Measurements from ENCODE around the gene NRSN2.

DNA sequence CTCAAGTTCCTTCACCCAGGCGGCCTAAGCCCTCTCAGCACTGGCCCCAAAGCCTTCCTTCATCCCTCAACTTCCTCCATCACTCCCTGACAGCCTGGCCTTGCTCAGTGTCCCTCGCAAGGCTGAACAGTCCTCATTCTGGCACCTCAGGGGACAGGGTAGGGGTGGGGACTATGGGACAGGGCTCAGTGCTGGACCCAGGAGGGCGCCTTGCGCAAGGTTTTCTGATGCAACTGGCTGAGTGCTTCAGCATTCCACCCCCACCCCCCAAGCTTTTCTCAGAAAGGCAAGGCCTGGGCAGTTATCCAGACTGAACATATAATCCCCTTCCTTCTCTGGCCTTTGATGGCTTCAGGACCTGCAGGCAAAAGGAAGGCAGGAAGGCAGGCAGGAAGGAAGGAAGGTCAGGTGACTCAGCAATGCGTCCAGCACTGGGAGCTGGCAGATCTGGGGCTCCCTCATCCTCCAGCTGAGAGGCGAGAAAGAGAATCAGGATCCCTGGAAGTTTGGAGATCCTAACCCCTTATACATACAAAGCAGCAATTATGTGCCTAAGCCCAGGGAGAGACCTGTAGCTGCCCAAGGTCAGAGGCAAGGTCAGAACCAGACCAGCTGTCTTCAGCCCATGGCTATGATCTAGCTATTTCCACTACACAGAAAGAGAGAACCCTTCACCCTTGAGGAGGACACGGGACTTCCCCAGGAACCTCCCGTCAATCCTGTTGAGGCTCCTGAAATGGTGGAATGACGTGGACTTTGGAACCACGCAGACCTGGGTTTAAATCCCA is 25.0 kb downstream of the NRSN2 start:
- no peak for TF ChIP-seq POLR2A (IDR thresholded peaks at IDR 0.05)
- TF ChIP-seq, protein P1, sequence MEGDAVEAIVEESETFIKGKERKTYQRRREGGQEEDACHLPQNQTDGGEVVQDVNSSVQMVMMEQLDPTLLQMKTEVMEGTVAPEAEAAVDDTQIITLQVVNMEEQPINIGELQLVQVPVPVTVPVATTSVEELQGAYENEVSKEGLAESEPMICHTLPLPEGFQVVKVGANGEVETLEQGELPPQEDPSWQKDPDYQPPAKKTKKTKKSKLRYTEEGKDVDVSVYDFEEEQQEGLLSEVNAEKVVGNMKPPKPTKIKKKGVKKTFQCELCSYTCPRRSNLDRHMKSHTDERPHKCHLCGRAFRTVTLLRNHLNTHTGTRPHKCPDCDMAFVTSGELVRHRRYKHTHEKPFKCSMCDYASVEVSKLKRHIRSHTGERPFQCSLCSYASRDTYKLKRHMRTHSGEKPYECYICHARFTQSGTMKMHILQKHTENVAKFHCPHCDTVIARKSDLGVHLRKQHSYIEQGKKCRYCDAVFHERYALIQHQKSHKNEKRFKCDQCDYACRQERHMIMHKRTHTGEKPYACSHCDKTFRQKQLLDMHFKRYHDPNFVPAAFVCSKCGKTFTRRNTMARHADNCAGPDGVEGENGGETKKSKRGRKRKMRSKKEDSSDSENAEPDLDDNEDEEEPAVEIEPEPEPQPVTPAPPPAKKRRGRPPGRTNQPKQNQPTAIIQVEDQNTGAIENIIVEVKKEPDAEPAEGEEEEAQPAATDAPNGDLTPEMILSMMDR (IDR thresholded peaks at IDR 0.05), result no peak
